HT1080 (cell line): ENCODE data around the gene BICD1. TPM values are rescaled to one million over a fixed set of nuclear protein-coding genes. Genes with fewer than 3 reads are reported as not detected.

Experiments used
- DNase-seq: peaks from one replicate; pipeline ENCODE4 v3.0.0-alpha.2; 2015; ENCODE audit warnings: low read depth
- total RNA-seq: library from RNA; depleted of rRNA; stranded (reverse); fragments of >200 nt; shearing (Covaris generic); gene quantifications from 2 replicates; pipeline ENCODE4 v1.2.3, GENCODE V29; 2014

Gene BICD1
- total RNA-seq, 1 experiment from 2014 or later = 19.5 TPM

GRCh38 chr12:32334371-32334777 is 227.7 kb downstream of the BICD1 start:
- DNase-seq = no peak

- no peak for DNase-seq
These were observed 229.6 kb downstream of the BICD1 start for GRCh38 chr12:32336261-32336660.

DNA sequence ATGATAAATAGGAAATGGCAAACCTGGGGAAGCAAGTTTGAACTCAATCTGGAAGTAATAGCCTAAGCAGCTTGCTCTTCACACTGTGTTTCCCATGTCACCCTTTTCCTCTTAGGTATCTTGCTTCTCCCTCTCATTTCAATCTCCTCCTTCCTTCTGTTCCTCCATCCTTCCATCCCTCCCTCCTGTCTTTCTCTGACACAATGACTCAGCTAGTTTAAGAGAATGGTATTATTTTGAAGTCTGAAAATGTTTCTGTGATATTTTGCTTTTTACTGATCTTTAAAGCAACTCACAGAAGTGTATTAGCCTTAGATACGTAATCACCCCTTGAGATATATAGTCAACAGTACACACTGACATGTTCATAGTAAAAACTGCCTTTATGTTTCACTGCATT is 236.8 kb downstream of the BICD1 start:
- DNase-seq = no peak

- no peak for DNase-seq
These were observed 237.4 kb downstream of the BICD1 start for GRCh38 chr12:32344047-32344446.

DNA sequence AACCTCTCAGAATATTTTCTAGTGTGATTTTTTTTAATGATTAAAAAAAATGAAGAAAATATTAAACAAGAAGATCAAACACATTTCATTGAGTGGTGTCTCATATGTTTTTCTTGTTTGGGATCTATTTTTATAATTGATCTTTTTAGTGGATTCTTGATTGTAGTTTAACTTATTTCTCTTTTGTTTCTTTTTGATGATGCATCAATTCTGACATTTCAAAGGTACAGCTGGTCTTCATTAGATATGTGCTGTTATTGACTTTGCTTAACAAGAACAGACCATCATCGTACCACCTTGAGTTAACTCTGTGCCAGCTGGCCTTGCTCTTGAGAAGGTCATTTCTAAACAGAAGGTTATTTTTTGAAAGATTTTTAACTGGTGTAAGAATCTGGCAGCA is 246.9 kb downstream of the BICD1 start:
- DNase-seq = no peak

DNA sequence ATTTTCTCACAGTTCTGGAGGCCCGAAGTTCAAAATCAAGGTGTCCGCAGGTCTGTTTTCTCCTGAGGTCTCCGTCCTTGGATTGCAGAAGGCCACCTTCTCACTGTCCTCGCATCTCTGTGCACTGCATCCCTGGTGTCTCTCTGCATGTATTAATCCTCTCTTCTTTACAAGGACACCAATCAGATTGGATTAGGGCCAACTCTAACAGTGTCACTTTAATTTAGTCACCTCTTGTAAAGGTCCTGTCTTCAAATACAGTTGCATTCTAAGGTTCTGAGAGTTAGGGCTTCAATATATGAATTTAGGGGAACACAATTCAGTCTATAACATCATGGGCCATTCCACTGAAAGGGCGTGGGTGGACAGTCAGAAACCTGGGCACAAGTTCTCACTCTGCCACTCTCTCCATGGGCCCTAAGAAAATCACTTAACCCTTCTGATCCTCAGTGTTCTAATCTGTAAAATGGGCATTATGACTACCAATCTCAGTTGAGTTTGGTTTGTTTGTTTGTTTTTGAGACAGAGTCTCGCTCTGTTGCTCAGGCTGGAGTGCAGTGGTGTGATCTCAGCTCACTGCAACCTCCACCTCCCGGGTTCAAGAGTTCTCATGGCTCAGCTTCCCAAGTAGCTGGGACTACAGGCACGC is 251.1 kb downstream of the BICD1 start:
- no peak for DNase-seq

DNA sequence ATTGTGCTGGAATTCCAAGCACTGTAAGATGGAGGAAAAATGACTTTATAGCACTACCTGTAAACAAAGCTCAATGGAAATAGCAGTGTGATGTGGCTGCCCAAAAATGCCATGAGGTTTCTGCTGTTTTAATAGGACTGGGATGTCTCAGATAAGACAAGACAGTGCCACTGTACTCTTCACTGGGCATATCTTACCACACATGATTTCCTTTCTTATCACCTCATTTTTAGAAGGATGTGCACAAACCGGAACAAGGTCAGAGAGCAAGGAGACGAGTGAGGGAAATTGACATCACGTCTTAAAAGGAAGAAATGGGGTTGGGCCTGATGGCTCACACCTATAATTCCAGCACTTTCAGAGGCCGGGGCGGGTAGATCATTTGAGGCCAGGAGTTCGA is 254.3 kb downstream of the BICD1 start:
- DNase-seq = no peak

GRCh38 chr12:32362892-32363291 is 256.2 kb downstream of the BICD1 start:
- no peak for DNase-seq

DNA sequence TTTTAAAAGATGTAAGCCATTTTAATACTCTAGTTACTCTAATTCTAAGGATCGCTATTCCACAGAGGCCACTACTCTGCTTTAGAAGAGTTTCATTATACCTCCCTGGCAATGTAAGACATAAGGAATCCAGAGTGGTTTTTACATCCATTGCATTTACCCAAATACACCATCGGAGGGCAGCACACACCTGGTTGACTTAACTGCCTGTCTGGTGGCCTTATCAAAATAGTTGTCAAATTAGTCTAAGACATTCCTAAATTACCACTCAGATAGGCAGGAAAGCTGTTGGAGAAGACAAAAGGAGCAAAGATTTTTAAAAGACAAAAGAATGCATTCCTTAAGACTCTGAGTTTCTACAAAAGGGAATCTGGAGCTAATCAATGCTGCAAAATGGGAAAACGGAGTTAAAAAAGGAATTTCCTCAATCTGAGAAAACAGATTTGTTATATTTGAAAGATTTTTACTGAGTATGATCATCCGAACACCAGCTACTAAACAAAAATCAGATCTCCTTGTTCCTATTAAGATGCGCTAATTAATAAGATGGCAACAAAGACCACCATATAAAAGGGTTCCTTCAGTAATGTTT is 258.9 kb downstream of the BICD1 start:
- DNase-seq = peak; percentile 71

DNA sequence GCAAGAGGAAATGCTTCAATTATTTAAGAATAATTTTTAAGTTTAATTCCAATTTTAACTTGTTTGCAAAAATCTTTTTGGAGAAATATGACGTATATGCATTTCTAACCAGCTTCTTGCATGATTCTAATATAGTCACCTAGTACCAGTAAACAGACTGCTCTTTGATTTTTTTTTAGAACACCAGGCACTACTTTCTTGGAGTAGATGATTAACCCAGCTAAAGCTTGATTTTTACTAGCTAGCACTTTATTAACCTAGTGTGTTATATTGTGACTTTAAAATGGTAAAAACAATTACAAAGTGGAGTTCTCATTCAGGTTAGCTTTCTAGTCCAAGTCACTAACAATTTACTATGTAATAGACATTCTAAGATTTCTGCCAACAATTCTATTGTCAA is 260.1 kb downstream of the BICD1 start:
- no peak for DNase-seq

DNA sequence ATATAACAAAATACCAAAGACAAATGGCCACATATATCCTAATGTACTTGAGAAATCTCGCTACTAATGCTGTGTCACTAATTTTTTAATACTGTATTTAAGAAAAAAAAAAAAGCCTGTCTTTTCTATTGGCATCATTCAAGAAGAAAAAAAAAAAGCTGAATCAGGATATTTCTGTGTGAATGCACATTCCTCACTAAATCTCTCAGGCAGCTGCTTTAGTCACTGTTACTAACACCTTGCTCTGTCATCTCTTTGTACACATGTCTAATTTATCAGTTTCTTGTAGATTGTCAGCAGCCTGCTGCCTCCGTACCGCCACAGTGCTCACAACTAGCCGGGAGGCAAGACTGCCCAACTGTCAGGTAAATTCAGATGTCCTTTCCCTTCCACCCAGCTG is 260.7 kb downstream of the BICD1 start:
- no peak for DNase-seq

GRCh38 chr12:32369202-32369601 is 262.6 kb downstream of the BICD1 start:
- no peak for DNase-seq

- DNase-seq = no peak
These were observed 270.9 kb downstream of the BICD1 start for GRCh38 chr12:32377344-32378055.

DNA sequence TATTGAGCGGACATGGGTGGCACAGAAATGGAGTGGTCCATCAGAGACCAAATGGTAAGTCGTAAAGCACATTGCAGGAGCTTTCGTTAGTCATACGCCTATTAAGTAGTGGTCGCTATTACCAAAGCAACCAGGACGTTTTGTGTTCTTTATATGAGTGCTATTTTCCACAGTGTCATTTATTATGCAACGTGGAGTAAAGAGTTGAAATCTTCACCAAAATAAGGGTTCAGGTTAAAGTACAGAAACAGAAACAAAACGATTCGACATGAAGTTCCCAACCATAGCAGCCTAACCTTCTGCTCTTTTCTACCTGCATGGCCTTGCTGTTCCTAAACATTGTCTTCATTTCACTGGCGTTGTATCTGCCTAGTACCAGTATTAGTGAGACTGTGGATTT is 272.6 kb downstream of the BICD1 start:
- DNase-seq = no peak

DNA sequence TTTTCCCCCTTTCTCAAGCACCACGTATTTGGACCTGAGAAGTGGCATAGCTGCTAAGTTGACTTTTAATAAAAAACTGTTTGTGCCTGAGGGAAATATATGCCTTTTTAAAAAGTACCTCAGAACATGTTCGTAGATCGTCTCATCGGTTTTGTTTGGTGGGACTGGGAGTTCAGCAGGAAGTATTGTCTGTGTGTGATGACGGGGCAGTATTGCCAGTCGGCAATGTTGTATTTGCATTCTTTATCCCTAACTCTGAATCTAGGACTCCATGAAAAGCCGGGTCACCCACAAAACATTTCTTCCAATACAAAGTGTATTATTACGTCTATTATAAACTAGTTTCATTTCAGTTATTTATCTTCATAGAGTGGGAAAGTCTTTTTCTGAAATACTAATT is 273.0 kb downstream of the BICD1 start:
- no peak for DNase-seq

DNA sequence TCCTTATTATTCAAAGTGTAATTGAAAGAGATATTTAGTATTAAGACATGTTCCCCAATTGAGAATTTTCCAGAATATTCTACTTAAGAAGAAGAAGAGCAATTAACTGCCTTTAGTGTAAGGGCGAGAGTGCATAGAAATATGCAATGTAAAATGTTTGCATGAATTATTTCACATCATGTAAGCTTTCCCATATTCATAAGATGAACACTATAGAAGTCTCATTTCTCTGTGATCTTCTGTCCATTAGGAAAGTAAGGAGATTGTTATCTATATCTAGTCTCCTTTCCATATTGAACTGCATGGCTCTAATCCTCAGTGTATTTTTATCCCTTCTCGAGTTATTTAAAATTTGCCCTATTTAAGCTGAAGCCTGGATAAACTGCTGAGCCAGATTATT is 275.6 kb downstream of the BICD1 start:
- DNase-seq = no peak

DNA sequence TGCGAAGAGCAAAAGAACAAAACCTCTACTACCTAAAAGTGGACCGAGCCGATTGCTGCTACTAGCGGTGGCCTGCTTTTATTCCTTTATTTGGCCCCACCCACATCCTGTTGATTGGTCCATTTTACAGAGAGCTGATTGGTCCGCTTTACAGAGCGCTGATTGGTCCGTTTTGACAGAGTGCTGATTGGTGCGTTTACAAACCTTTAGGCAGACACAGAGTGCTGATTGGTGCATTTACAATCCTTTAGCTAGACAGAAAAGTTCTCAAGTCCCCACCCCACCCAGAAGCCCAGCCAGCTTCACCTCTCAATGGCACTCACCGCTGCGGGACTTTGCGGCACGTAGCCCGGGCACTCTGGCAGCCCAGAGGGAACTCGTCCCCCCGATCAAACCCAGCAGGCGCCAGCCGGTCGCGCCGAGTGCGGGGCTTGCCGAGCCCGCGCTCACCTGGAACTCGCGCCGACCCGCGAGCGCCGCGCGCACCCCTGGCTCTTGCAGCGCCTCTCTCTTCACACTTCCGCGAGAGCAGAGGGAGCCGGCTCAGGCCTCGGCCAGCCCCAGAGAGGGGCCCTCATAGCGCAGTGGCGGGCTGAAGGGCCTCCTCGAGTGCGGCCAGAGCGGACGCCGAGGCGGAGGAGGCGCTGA is 284.0 kb downstream of the BICD1 start:
- DNase-seq = no peak

- no peak for DNase-seq
These were observed 288.4 kb downstream of the BICD1 start for GRCh38 chr12:32395026-32395425.

GRCh38 chr12:32397696-32398095 is 291.0 kb downstream of the BICD1 start:
- DNase-seq = no peak

DNA sequence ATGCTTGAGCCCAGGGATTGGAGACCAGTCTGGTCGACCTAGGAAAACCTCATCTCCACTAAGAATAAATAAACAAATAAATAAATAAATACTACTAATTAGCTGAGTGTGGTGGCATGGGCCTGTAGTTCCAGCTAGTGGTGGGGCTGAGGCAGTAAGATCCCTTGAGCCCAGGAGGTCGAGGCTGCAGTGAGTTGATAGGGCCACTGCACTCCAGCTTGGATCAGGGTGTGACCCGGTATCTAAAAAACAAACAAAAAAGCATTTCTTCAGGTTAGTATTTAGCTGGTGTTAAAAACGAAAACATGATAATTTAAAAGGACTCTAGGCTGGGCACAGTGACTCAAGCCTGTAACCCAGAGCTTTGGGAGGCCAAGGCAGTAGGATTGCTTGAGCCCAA is 291.5 kb downstream of the BICD1 start:
- no peak for DNase-seq

- DNase-seq = no peak
These were observed 292.2 kb downstream of the BICD1 start for GRCh38 chr12:32398816-32399369.
